HCT116 (cell line): Measurements from ENCODE around the gene ESRRG. TPM values are rescaled to one million over a fixed set of nuclear protein-coding genes. Genes with fewer than 3 reads are reported as not detected.

Experiments
- ATAC-seq: fragments of 200-7000 bp; cut with Tn5 transposase; 2 replicates; pipeline ENCODE4 v1.9.1; 2020; ENCODE audit warnings: mild to moderate bottlenecking, moderate library complexity
- BruUV-seq: library from RNA; stranded (reverse); fragments of 400-500 nt; replicated peaks from 2 replicates; lab custom pipeline; 2021; lab: Mats Ljungman, UMichigan
- CTCF ChIA-PET: fragments of 300-600 bp; sonication (Branson Sonifier 250); formaldehyde crosslinking; loops from one replicate; lab custom pipeline; 2021; ENCODE audit warnings: antibody characterized with exemption; lab: Charles Lee
- POLR2A ChIA-PET: fragments of 300-600, 350-600 bp; sonication (Branson Sonifier 250); formaldehyde crosslinking; loops from one replicate; lab custom pipeline; 2021; ENCODE audit warnings: antibody characterized with exemption; lab: Charles Lee
- RAD21 ChIA-PET, 2 experiments: fragments of 300-600 bp; sonication (Branson Sonifier 250); formaldehyde crosslinking; loops; one replicate each; lab custom pipeline; 2023; ENCODE audit warnings: low total read pairs in 2 of 2; ENCODE audit not compliant: uncharacterized antibody in 2 of 2, unreplicated experiment in 2 of 2, low non-redundant PET in 1 of 2; lab: Charles Lee
- DNase-seq: peaks from one replicate; pipeline ENCODE4 v3.0.0-alpha.2; 2010; ENCODE audit warnings: low read depth, low spot score
- H2AFZ ChIP-seq: fragments of 200-600 bp; shearing (Covaris generic), sonication (generic); 2 replicates; pipeline ENCODE4 v1.6.1; 2017; ENCODE audit warnings: low read depth, mixed run types, mixed read lengths, antibody characterized with exemption, low read length; ENCODE audit not compliant: poor library complexity, severe bottlenecking
- H3K27ac ChIP-seq: 2 replicates; pipeline ENCODE4 v1.5.1; 2012; ENCODE audit warnings: low read depth, low read length
- H3K27me3 ChIP-seq: fragments of 200-600 bp; sonication (generic); 2 replicates; pipeline ENCODE4 v1.6.1; 2016; ENCODE audit warnings: mixed run types, low read length, mixed read lengths; ENCODE audit not compliant: insufficient read depth
- H3K36me3 ChIP-seq, 2 experiments: fragments of 200-500 bp in 1 of 2; fragments of 200-600 bp in 1 of 2; sonication (Bioruptor generic) in 1 of 2; sonication (generic) in 1 of 2; 2 replicates each; pipeline versions ENCODE4 v1.5.1 to v1.6.1; 2014 to 2016; ENCODE audit warnings: low read length in 2 of 2, inconsistent platforms in 1 of 2, mixed read lengths in 1 of 2, mixed run types in 1 of 2; ENCODE audit not compliant: insufficient read depth in 2 of 2, control insufficient read depth in 1 of 2
- H3K4me1 ChIP-seq, 2 experiments: fragments of 200-600 bp in 1 of 2; sonication (generic) in 1 of 2; 2 replicates each; pipeline versions ENCODE4 v1.5.1 to v1.6.1; 2012 to 2017; ENCODE audit warnings: low read length in 2 of 2, inconsistent platforms in 1 of 2, mild to moderate bottlenecking in 1 of 2, mixed read lengths in 1 of 2, mixed run types in 1 of 2, moderate library complexity in 1 of 2; ENCODE audit not compliant: insufficient read depth in 2 of 2, control insufficient read depth in 1 of 2
- H3K4me2 ChIP-seq: fragments of 200-600 bp; sonication (generic); 2 replicates; pipeline ENCODE4 v1.6.1; 2017; ENCODE audit warnings: mixed run types, low read length, mixed read lengths
- H3K4me3 ChIP-seq, 2 experiments: fragments of 200-600 bp in 1 of 2; sonication (generic) in 1 of 2; replicated peaks in 1 of 2; 2 replicates each; pipeline ENCODE4 v1.5.1; 2011 to 2016; ENCODE audit warnings: low read length in 2 of 2, control low read depth in 1 of 2, low read depth in 1 of 2, mild to moderate bottlenecking in 1 of 2, mixed read lengths in 1 of 2, mixed run types in 1 of 2
- H3K79me2 ChIP-seq: fragments of 200-600 bp; sonication (generic); 2 replicates; pipeline ENCODE4 v1.6.1; 2017; ENCODE audit warnings: mild to moderate bottlenecking, mixed run types, low read length, moderate library complexity, mixed read lengths; ENCODE audit not compliant: insufficient read depth
- H3K9ac ChIP-seq: fragments of 200-600 bp; sonication (generic); 2 replicates; pipeline ENCODE4 v1.6.1; 2016; ENCODE audit warnings: low read length, mixed read lengths
- H3K9me2 ChIP-seq: fragments of 200-600 bp; sonication (generic), shearing (Covaris generic); 2 replicates; pipeline ENCODE4 v1.6.1; 2017; ENCODE audit warnings: mixed run types, mild to moderate bottlenecking, moderate library complexity; ENCODE audit not compliant: insufficient read depth
- H3K9me3 ChIP-seq, 2 experiments: fragments of 200-500 bp in 1 of 2; fragments of 200-600 bp in 1 of 2; sonication (Bioruptor generic) in 1 of 2; sonication (generic) in 1 of 2; 2 replicates each; pipeline ENCODE4 v1.6.1; 2014 to 2017; ENCODE audit warnings: low read length in 2 of 2, mixed read lengths in 2 of 2, inconsistent platforms in 1 of 2, low read depth in 1 of 2, mild to moderate bottlenecking in 1 of 2, mixed run types in 1 of 2, moderate library complexity in 1 of 2; ENCODE audit not compliant: control insufficient read depth in 1 of 2, insufficient read depth in 1 of 2
- H4K20me1 ChIP-seq: fragments of 200-600 bp; sonication (generic), shearing (Covaris generic); 2 replicates; pipeline ENCODE4 v1.6.1; 2017; ENCODE audit warnings: mixed run types, mild to moderate bottlenecking, moderate library complexity; ENCODE audit not compliant: insufficient read depth
- ATF3 ChIP-seq: IDR thresholded peaks from 2 replicates; pipeline ENCODE4 v1.6.1; 2012
- CBX3 ChIP-seq: IDR thresholded peaks from 2 replicates; pipeline ENCODE4 v1.6.1; 2012; ENCODE audit warnings: low read depth
- CTCF ChIP-seq, 3 experiments: fragments of 200-600 bp in 1 of 3; sonication (generic) in 1 of 3; IDR thresholded peaks in 2 of 3; conservative IDR thresholded peaks in 1 of 3; 2 replicates each; pipeline ENCODE4 v1.5.1; 2012 to 2017; ENCODE audit warnings: low read depth in 2 of 3, low read length in 2 of 3, antibody characterized with exemption in 1 of 3, borderline replicate concordance in 1 of 3, control low read depth in 1 of 3, mild to moderate bottlenecking in 1 of 3, mixed read lengths in 1 of 3, mixed run types in 1 of 3, moderate library complexity in 1 of 3; ENCODE audit not compliant: insufficient read depth in 1 of 3
- ELF1 ChIP-seq: IDR thresholded peaks from 2 replicates; pipeline ENCODE4 v1.6.1; 2012; ENCODE audit warnings: low read depth, borderline replicate concordance
- EZH2phosphoT487 ChIP-seq: fragments of 200-600 bp; IDR thresholded peaks from 2 replicates; pipeline ENCODE4 v1.6.1; 2018; ENCODE audit warnings: antibody characterized with exemption, borderline replicate concordance
- FOSL1 ChIP-seq: IDR thresholded peaks from 2 replicates; pipeline ENCODE4 v1.6.1; 2012; ENCODE audit warnings: low read depth
- JUND ChIP-seq: IDR thresholded peaks from 2 replicates; pipeline ENCODE4 v1.6.1; 2012
- POLR2A ChIP-seq: IDR thresholded peaks from 2 replicates; pipeline ENCODE4 v1.7.0; 2011; ENCODE audit warnings: borderline replicate concordance; ENCODE audit not compliant: insufficient read depth, insufficient read length; ENCODE audit errors: extremely low read depth
- POLR2AphosphoS5 ChIP-seq: IDR thresholded peaks from 2 replicates; pipeline ENCODE4 v1.6.1; 2011; ENCODE audit warnings: mild to moderate bottlenecking, low read depth, low read length, moderate library complexity
- RAD21 ChIP-seq: IDR thresholded peaks from 2 replicates; pipeline ENCODE4 v1.6.1; 2012; ENCODE audit warnings: low read depth, mild to moderate bottlenecking
- SIN3A ChIP-seq: IDR thresholded peaks from 2 replicates; pipeline ENCODE4 v1.6.1; 2012; ENCODE audit warnings: low read depth
- SP1 ChIP-seq: IDR thresholded peaks from 2 replicates; pipeline ENCODE4 v1.6.1; 2012; ENCODE audit warnings: low read depth
- ZBTB33 ChIP-seq: IDR thresholded peaks from 2 replicates; pipeline ENCODE4 v1.6.1; 2011; ENCODE audit warnings: mild to moderate bottlenecking, low read length, moderate library complexity; ENCODE audit not compliant: insufficient replicate concordance; ENCODE audit errors: extremely low read depth
- ZFX ChIP-seq: fragments of 450-650 bp; IDR thresholded peaks from 2 replicates; pipeline ENCODE4 v1.6.1; 2017
- ZNF274 ChIP-seq: fragments of 200-500 bp; sonication (Bioruptor generic); IDR thresholded peaks from 2 replicates; pipeline ENCODE4 v1.6.1; 2014; ENCODE audit warnings: mild to moderate bottlenecking, low read depth, low read length, inconsistent platforms
- intact Hi-C: fragments of 100-400 bp; cut with micrococcal nuclease; formaldehyde crosslinking; loops from 2 replicates; pipeline ENCODE4 v1.10.0; 2022
- total RNA-seq: library from RNA; stranded (reverse); gene quantifications from one replicate; pipeline ENCODE4 v1.2.1, GENCODE V29; 2021; ENCODE audit not compliant: unreplicated experiment

The ESRRG gene
- total RNA-seq, 1 experiment from 2014 or later = not detected

GRCh38 chr1:216617081-216617875 is 106.0 kb downstream of the ESRRG start (continued):
- TF ChIP-seq EZH2phosphoT487 = no peak
- no peak for TF ChIP-seq JUND
- no peak for TF ChIP-seq CTCF (IDR thresholded peaks at IDR 0.05 in 2 of 3, conservative IDR thresholded peaks at IDR 0.05 in 1 of 3; ENCODE audit: borderline replicate concordance in 1 of 3, insufficient read depth in 1 of 3, low read depth in 2 of 3, low read length in 2 of 3)
- TF ChIP-seq CBX3 = no peak
- no peak for TF ChIP-seq FOSL1

- no peak overlapping the region for H3K4me2 ChIP-seq
- H3K9me2 ChIP-seq = no peaks in the 10 kb centered on the region
- H3K9me3 ChIP-seq = peaks cover 0 to 4% of the 10 kb centered on the region in 2 experiments; a peak in 2 of 4 replicates
- no peak overlapping the region for H3K9ac ChIP-seq
- no peaks in the 10 kb centered on the region for H3K4me1 ChIP-seq
- ChIA-PET RAD21 (no interaction called here), CTCF (no interaction called here), POLR2A (no interaction called here)
- H2AFZ ChIP-seq = no peak overlapping the region
- no TSS peak for BruUV-seq
- no peaks in the 10 kb centered on the region for H3K79me2 ChIP-seq
- no peaks in the 10 kb centered on the region for H4K20me1 ChIP-seq
- no peak overlapping the region for H3K4me3 ChIP-seq
- H3K36me3 ChIP-seq = no peaks in the 10 kb centered on the region
- ATAC-seq (no peak), DNase-seq (no peak)
- no peaks in the 10 kb centered on the region for H3K27me3 ChIP-seq
- no peak overlapping the region for H3K27ac ChIP-seq
- intact Hi-C loops = no loop called here
- no peak for TF ChIP-seq POLR2AphosphoS5
- TF ChIP-seq ZFX = no peak
- no peak for TF ChIP-seq SIN3A
- no peak for TF ChIP-seq CBX3
- no peak for TF ChIP-seq RAD21
- no peak for TF ChIP-seq EZH2phosphoT487
- no peak for TF ChIP-seq ZBTB33
- TF ChIP-seq ATF3 = no peak
- TF ChIP-seq POLR2A = no peak
- no peak for TF ChIP-seq CTCF (IDR thresholded peaks at IDR 0.05 in 2 of 3, conservative IDR thresholded peaks at IDR 0.05 in 1 of 3; ENCODE audit: borderline replicate concordance in 1 of 3, insufficient read depth in 1 of 3, low read depth in 2 of 3, low read length in 2 of 3)
- no peak for TF ChIP-seq FOSL1
- no peak for TF ChIP-seq ELF1
- no peak for TF ChIP-seq ZNF274
- no peak for TF ChIP-seq SP1
These were observed 106.8 kb downstream of the ESRRG start for GRCh38 chr1:216616425-216616824.
